Body of pancreas (tissue), 4 donors: ENCODE measurements around the gene PF4V1. TPM values are rescaled to one million over a fixed set of nuclear protein-coding genes. Genes with fewer than 3 reads are reported as not detected.

Source experiments
- ATAC-seq: fragments of 150-250 bp; one replicate; pipeline ENCODE4 v1.9.1; 2016
- DNase-seq, 4 donors: peaks; one replicate each; pipeline ENCODE4 v3.0.0-alpha.2; 2019
- H3K27ac ChIP-seq, 4 donors: fragments of 200-600 bp; sonication (generic); 1 replicate in 3 of 4; 2 replicates in 1 of 4; pipeline versions ENCODE4 v1.5.1 to v1.6.1; 2016 to 2019; ENCODE audit warnings: mild to moderate bottlenecking in 1 of 4, mixed read lengths in 1 of 4, moderate library complexity in 1 of 4
- H3K27me3 ChIP-seq, 2 donors: fragments of 200-600 bp; sonication (generic); one replicate each; pipeline ENCODE4 v1.6.0; 2016; ENCODE audit warnings: mild to moderate bottlenecking in 1 of 2
- H3K36me3 ChIP-seq, 2 donors: fragments of 200-600 bp; sonication (generic); replicated peaks in 1 of 2; 2 replicates each; pipeline ENCODE4 v1.5.1; 2016; ENCODE audit warnings: low read depth in 2 of 2; ENCODE audit not compliant: insufficient read depth in 1 of 2
- H3K4me1 ChIP-seq: fragments of 200-600 bp; sonication (generic); one replicate; pipeline ENCODE4 v1.6.0; 2016
- H3K4me3 ChIP-seq, 2 donors: fragments of 200-600 bp; sonication (generic); 1 replicate in 1 of 2; 2 replicates in 1 of 2; pipeline ENCODE4 v1.5.1; 2016 to 2019
- H3K9me3 ChIP-seq, 3 donors: fragments of 200-600 bp; sonication (generic); 1 replicate in 2 of 3; 2 replicates in 1 of 3; pipeline ENCODE4 v1.5.1; 2016
- POLR2A ChIP-seq, 3 donors: fragments of 450-650 bp; IDR thresholded peaks; one replicate each; pipeline ENCODE4 v1.6.1; 2016; ENCODE audit warnings: antibody characterized with exemption in 3 of 3, mild to moderate bottlenecking in 2 of 3
- WGBS, 2 donors: methylation state at CpG; one replicate each; pipeline ENCODE4 v1.1.5; 2017; 5-methylcytosine and 5-hydroxymethylcytosine counted together
- intact Hi-C: fragments of 100-400 bp; cut with DNase I; formaldehyde crosslinking; loops from one replicate; pipeline ENCODE4 v1.15.1; 2023
- total RNA-seq, 2 donors: library from RNA; depleted of rRNA; stranded (reverse); fragments of >200 nt; gene quantifications; one replicate each; pipeline ENCODE4 v1.1.0, GENCODE V29; 2016
- TF ChIP-seq, protein P1 (sequence below), 7 experiments: fragments of 450-650 bp in 4 of 7; fragments of 200-600 bp in 3 of 7; sonication (generic) in 3 of 7; IDR thresholded peaks; one replicate each; pipeline ENCODE4 v1.5.1; 2016 to 2019; ENCODE audit warnings: antibody characterized with exemption in 7 of 7

Gene PF4V1
- total RNA-seq, 2 donors from 2014 or later, result not detected

DNA sequence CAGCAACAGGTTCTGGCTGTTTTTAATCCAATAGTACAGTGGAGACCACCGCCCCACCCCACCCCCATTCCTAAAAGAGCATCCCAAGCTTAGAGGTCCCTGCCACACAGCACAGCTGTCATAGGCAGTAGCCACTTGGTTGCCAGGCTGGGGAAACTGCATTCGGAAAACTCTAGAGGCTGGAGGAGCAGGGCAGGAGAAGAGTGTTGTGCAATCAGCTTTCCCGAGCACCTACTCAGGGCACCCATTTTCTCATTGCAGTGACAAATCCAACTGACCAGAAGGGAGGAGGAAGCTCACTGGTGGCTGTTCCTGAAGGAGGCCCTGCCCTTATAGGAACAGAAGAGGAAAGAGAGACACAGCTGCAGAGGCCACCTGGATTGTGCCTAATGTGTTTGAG is 17.2 kb downstream of the PF4V1 start:
- no peaks in the 10 kb centered on the region for H3K36me3 ChIP-seq
- no peak for ATAC-seq
- H3K4me1 ChIP-seq, result peaks cover 5% of the 10 kb centered on the region
- no peak overlapping the region for H3K4me3 ChIP-seq
- no peaks in the 10 kb centered on the region for H3K27me3 ChIP-seq
- intact Hi-C loops, result no loop called here
- peak in 1 of 4 donors; percentile 23 for DNase-seq
- H3K9me3 ChIP-seq, result no peaks in the 10 kb centered on the region
- H3K27ac ChIP-seq, result peak overlapping the region in 2 of 4 donors; percentile 59 to 85
- WGBS, 2 donors, result 39 to 78% methylated on average over 3 of the region's 3 CpGs
- TF ChIP-seq POLR2A (IDR thresholded peaks at IDR 0.05), result no peak
- TF ChIP-seq, protein P1, sequence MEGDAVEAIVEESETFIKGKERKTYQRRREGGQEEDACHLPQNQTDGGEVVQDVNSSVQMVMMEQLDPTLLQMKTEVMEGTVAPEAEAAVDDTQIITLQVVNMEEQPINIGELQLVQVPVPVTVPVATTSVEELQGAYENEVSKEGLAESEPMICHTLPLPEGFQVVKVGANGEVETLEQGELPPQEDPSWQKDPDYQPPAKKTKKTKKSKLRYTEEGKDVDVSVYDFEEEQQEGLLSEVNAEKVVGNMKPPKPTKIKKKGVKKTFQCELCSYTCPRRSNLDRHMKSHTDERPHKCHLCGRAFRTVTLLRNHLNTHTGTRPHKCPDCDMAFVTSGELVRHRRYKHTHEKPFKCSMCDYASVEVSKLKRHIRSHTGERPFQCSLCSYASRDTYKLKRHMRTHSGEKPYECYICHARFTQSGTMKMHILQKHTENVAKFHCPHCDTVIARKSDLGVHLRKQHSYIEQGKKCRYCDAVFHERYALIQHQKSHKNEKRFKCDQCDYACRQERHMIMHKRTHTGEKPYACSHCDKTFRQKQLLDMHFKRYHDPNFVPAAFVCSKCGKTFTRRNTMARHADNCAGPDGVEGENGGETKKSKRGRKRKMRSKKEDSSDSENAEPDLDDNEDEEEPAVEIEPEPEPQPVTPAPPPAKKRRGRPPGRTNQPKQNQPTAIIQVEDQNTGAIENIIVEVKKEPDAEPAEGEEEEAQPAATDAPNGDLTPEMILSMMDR (IDR thresholded peaks at IDR 0.05), result no peak

DNA sequence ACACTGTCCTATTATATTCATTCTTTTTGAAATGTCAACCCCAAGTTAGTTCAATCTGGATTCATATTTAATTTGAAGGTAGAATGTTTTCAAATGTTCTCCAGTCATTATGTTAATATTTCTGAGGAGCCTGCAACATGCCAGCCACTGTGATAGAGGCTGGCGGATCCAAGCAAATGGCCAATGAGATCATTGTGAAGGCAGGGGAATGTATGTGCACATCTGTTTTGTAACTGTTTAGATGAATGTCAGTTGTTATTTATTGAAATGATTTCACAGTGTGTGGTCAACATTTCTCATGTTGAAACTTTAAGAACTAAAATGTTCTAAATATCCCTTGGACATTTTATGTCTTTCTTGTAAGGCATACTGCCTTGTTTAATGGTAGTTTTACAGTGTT is 17.7 kb downstream of the PF4V1 start:
- no peaks in the 10 kb centered on the region for H3K36me3 ChIP-seq
- DNase-seq (no peak), ATAC-seq (no peak)
- no peak overlapping the region for H3K4me3 ChIP-seq
- peaks cover 5% of the 10 kb centered on the region for H3K4me1 ChIP-seq
- peak overlapping the region in 1 of 4 donors; percentile 22 for H3K27ac ChIP-seq
- intact Hi-C loops, result no loop called here
- 81 to 88% methylated on average over 1 of the region's 1 CpG for WGBS, 2 donors
- H3K9me3 ChIP-seq, result no peaks in the 10 kb centered on the region
- H3K27me3 ChIP-seq, result no peaks in the 10 kb centered on the region
- no peak for TF ChIP-seq POLR2A (IDR thresholded peaks at IDR 0.05)
- TF ChIP-seq, protein P1 (IDR thresholded peaks at IDR 0.05), result no peak

DNA sequence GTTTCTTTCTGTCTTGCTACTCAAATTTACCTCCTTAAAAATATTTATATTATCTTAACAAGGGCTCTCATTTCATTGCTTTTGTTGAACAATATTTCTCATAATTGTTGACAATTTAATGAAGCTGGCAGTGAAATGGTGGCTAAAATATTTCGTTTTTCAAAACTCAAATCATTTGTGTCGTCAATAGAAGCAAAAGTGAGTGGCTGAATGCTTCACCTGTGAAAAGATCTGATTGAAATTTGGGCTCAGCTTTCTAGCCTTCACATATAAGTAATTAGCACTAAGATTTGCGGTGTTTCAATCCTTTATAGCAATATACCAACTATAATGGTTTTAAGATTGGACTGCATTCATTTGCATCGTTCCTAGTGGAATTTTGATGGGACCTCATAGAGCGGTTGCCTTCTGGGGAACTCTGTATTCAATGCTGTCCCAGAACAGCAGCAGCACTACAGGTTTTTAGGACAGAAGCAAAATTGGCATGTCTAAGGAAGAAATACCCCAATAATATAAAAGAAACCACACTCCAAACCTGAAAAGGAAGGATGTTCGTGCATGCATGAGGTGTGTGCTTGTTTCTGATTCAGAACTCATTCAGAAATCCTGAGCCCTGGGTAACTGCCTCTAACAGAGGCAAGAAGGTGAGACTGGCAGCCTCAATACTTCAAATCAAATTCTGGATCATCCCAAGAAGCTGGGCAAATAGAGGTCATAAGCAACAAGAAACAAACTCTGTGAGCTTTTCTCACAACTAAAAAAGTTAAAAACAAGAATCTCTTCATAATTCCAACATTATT is 18.6 kb downstream of the PF4V1 start:
- Histone ChIP-seq H3K27me3 (no peaks in the 10 kb centered on the region), H3K4me3 (no peak overlapping the region), H3K36me3 (no peaks in the 10 kb centered on the region), H3K4me1 (peaks cover 5% of the 10 kb centered on the region), H3K27ac (peak overlapping the region in 1 of 4 donors; percentile 22), H3K9me3 (no peaks in the 10 kb centered on the region)
- ATAC-seq, result no peak
- intact Hi-C loops, result no loop called here
- DNase-seq, result no peak
- 74 to 75% methylated on average over 6 of the region's 6 CpGs for WGBS, 2 donors
- TF ChIP-seq, protein P1 (IDR thresholded peaks at IDR 0.05), result no peak
- no peak for TF ChIP-seq POLR2A (IDR thresholded peaks at IDR 0.05)

DNA sequence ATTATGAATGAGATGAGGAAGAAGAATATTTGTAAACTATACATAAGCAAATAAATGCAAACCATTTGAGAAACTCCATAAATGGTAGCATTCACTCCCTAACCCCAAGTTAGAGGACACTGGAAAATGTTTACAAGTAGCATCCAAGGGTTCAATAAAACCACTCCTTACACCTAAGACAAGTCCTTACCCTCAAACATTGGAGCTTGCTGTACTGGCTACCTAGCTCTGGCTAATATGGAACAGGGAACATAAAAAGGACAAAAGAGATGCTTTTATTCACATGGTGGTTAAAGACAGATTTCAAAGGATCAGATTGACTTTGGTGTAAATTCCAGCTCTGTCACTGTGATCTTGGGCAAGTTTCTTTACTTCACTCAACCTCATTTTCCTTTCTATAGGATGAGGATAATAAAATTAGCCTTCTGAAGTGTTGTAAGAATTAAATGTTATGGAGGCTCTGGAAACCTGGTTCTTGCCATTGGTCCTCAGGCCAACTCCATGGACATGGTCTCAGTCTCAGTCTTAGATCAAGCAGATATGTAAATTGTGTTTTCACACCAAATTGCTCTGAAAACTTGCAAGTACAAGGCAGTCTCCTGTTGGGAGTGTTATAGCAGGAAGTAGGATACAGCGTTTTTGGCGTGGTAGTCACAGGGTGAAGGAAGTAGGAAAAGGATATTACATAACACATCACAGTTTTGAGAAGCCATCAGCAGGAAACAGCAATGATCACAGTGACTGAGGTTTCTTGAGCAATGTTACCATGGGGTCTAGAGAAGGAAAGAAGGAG is 19.4 kb downstream of the PF4V1 start:
- Histone ChIP-seq H3K9me3 (no peaks in the 10 kb centered on the region), H3K27ac (peak overlapping the region in 1 of 4 donors; percentile 17), H3K27me3 (no peaks in the 10 kb centered on the region), H3K4me3 (no peak overlapping the region), H3K36me3 (no peaks in the 10 kb centered on the region), H3K4me1 (peaks cover 5% of the 10 kb centered on the region)
- DNase-seq (peak in 1 of 4 donors; percentile 18), ATAC-seq (no peak)
- WGBS, 2 donors, result 66 to 69% methylated on average over 2 of the region's 2 CpGs
- TF ChIP-seq, protein P1 (IDR thresholded peaks at IDR 0.05), result no peak
- peak in 2 of 3 donors; percentile 23 to 43 for TF ChIP-seq POLR2A (IDR thresholded peaks at IDR 0.05)
- intact Hi-C loops, result no loop called here
